H1 (cell line): ENCODE measurements around the gene PROK1. TPM values are rescaled to one million over a fixed set of nuclear protein-coding genes. Genes with fewer than 3 reads are reported as not detected.

Experiments used
- SP4 ChIP-seq: IDR thresholded peaks from 2 replicates; pipeline ENCODE4 v1.6.1; 2012; ENCODE audit warnings: low read length, inconsistent platforms
- polyA plus RNA-seq, 7 experiments: library from polyadenylated mRNA; depleted of rRNA in 3 of 7; stranded (reverse) in 5 of 7; unstranded in 2 of 7; fragments of >200 nt in 5 of 7; fragments of 200-250 nt in 2 of 7; gene quantifications; 1 replicate in 5 of 7; 2 replicates in 1 of 7; 4 replicates in 1 of 7; pipeline versions ENCODE4 v1.2.1 to v1.2.3, GENCODE V29; 2011 to 2013; ENCODE audit warnings: missing spikeins in 2 of 7, mixed read lengths in 2 of 7
- total RNA-seq: library from RNA; stranded (reverse); fragmentation: NEBNext Ultra II Directional; extraction: Animal tissue kit (Norgen Biotek cat#: 25700); gene quantifications from 2 replicates; pipeline ENCODE4 v1.2.1, GENCODE V29; 2021

PROK1 gene
- total and polyA plus RNA-seq, 2 of the 8 experiments (the other 6 are each of a cell fraction or from before 2014, with no cell fraction given), result 0.12 TPM; not detected in 1

GRCh38 chr1:110474444-110474843, 23.5 kb downstream of the PROK1 start (continued):
- TF ChIP-seq SP4, result no peak
